Central memory CD8-positive, alpha-beta T cell (primary cell): ENCODE data around the gene ERC2.

Source experiments
- ATAC-seq: fragments of 150-1000 bp; cut with Tn5 transposase; replicated peaks from 2 replicates; pipeline ENCODE4 v1.10.0; 2022; ENCODE audit warnings: mild to moderate bottlenecking, moderate FRiP score, moderate number of reproducible peaks; ENCODE audit not compliant: poor library complexity, severe bottlenecking; ENCODE audit errors: extremely low read depth
- DNase-seq, 2 donors: peaks; one replicate each; pipeline ENCODE4 v3.0.0; 2021; ENCODE audit warnings: low spot score in 2 of 2
- H3K27ac Mint-ChIP-seq: one replicate; pipeline ENCODE4 v1.8.0; 2022; ENCODE audit warnings: low read depth, mild to moderate bottlenecking, moderate library complexity, mixed read lengths
- H3K27me3 Mint-ChIP-seq: one replicate; pipeline ENCODE4 v1.8.0; 2022; ENCODE audit warnings: mixed read lengths
- H3K36me3 Mint-ChIP-seq: one replicate; pipeline ENCODE4 v1.8.0; 2022; ENCODE audit warnings: mild to moderate bottlenecking, moderate library complexity, mixed read lengths; ENCODE audit not compliant: insufficient read depth
- H3K4me1 Mint-ChIP-seq: one replicate; pipeline ENCODE4 v1.8.0; 2022; ENCODE audit warnings: mixed read lengths
- H3K4me3 Mint-ChIP-seq: one replicate; pipeline ENCODE4 v1.8.0; 2022; ENCODE audit warnings: mild to moderate bottlenecking, moderate library complexity, mixed read lengths
- H3K9me3 Mint-ChIP-seq: one replicate; pipeline ENCODE4 v1.8.0; 2022; ENCODE audit warnings: mixed read lengths

ERC2 gene

DNA sequence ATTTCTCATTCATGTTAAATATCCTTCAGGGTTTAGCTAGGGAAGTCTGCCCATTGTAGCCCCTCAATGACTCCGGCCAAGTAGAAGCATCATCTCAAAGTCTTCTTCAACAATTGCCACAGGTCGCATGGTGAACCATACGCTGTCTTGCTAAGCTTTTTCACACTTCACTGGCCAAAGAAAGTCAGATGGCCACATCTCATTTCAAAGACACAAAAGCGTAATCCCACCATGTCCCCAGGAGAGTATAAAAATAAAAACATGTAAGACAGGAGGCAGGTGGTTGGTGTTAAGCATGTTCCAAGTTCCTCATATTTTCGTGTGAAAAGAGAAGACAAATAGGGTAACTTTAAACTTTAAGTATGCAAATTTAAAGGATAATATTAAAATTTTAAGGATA, 147.4 kb downstream of the ERC2 start:
- H3K27ac Mint-ChIP-seq: no peak overlapping the region
- no peak overlapping the region for H3K4me3 Mint-ChIP-seq
- DNase-seq (no peak), ATAC-seq (no peak)
- H3K36me3 Mint-ChIP-seq: no peaks in the 10 kb centered on the region
- H3K27me3 Mint-ChIP-seq: no peaks in the 10 kb centered on the region
- no peaks in the 10 kb centered on the region for H3K4me1 Mint-ChIP-seq
- H3K9me3 Mint-ChIP-seq: no peaks in the 10 kb centered on the region

DNA sequence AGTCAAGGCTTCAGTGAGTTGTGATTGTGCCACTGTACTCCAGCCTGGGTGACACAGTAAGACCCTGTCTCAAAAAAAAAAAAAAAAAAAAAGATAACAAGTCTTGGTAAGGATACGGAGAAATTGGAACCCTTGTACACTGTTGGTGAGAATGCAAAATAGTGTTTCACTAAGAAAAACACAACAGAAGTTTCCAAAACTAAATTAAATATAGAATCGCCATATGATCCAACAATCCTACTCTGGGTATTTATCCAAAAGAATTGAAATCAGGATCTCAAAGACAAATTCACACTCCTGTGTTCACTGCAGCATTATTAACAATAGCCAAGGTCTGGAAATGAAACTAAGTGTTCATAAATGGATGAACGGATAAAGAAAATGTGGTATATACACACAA, 149.4 kb downstream of the ERC2 start:
- Mint-ChIP-seq H3K27ac (no peak overlapping the region), H3K36me3 (no peaks in the 10 kb centered on the region), H3K4me1 (no peaks in the 10 kb centered on the region), H3K9me3 (no peaks in the 10 kb centered on the region), H3K4me3 (no peak overlapping the region), H3K27me3 (no peaks in the 10 kb centered on the region)
- no peak for ATAC-seq
- DNase-seq: no peak

DNA sequence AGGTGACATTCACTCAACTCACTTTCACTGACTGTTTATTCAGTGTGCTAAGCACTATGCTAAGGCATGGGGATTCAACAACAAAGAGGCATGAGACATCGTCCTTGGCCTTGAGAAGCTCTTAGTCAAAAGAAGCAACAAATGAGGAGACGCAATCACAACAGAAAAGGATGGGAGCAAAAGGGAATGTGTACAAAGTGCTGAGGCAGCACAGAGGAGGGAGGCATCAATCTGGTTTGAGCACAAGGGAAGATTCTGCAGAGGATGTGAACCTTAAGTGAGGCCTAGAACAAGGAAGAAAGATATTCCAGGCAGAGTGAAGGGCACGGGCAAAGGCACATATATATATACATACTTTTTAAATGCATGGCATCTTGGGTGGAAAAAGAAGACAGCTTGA, 151.3 kb downstream of the ERC2 start:
- Mint-ChIP-seq H3K4me3 (no peak overlapping the region), H3K9me3 (no peaks in the 10 kb centered on the region), H3K4me1 (no peaks in the 10 kb centered on the region), H3K27me3 (peaks cover 6% of the 10 kb centered on the region), H3K27ac (no peak overlapping the region), H3K36me3 (no peaks in the 10 kb centered on the region)
- DNase-seq (no peak), ATAC-seq (no peak)

DNA sequence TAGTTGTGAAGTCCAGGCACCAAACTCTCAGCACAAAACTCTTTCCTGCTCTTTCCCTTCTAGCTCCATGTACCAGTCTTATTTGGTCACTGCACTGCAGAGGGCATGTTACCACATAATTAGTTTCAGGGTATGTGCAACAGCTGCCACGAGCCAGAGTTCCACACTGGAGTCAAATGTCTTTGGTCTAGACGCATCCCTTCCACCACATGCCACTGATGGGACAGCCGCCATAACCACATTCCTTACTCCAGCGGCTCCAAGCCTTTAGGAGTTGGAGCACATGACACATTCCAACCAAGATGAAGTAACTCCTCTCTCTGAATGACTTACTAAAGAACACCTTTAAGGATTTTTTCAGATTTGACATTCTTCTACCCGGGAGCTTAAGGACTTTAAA, 153.4 kb downstream of the ERC2 start:
- H3K36me3 Mint-ChIP-seq: no peaks in the 10 kb centered on the region
- DNase-seq: no peak

DNA sequence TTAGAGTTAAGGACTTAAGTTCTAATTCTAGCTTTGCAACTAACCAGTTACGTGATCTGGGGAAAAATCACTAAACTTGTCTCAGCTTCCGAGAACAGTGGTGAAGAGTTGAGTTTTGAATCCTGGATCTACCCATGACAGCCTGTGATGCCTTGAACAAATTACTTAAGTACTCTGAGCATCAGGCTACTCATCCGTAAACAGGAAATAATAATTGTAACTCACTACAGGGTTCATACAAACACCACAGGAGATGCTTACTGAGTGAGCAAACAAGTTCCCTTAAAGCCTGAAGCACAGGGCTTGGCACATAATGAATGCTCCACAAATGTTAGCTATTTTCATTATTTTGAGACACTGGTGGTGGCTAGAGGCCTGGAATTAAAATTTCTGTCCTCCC, 158.8 kb downstream of the ERC2 start:
- Mint-ChIP-seq H3K27me3 (peaks cover 20% of the 10 kb centered on the region), H3K4me3 (no peak overlapping the region), H3K36me3 (no peaks in the 10 kb centered on the region), H3K27ac (no peak overlapping the region), H3K4me1 (no peaks in the 10 kb centered on the region), H3K9me3 (no peaks in the 10 kb centered on the region)
- DNase-seq: no peak
- ATAC-seq: no peak

More for the DNA sequence above, 153.4 kb downstream of the ERC2 start:
- no peaks in the 10 kb centered on the region for H3K9me3 Mint-ChIP-seq
- no peak overlapping the region for H3K4me3 Mint-ChIP-seq
- H3K27ac Mint-ChIP-seq: no peak overlapping the region
- H3K4me1 Mint-ChIP-seq: no peaks in the 10 kb centered on the region
- peaks cover 20% of the 10 kb centered on the region for H3K27me3 Mint-ChIP-seq
- ATAC-seq: no peak

DNA sequence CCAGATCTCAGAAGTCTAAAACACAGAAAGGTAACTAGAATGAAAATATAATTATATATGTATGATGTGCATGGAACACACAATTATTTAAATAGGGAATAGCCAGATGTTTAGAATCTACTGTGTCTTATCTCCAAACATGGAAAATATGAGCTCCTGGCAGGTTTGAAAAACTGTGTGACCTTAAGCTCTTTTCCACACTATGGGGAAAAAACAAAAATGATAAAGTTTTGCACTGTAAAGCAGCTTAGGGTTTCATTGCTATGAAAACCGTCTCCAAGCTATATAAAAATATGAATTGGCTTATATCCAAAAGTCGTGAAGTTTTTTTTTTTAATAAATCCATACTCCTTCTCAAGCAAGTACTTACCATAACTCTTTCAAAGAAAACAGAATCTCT, 159.8 kb downstream of the ERC2 start:
- H3K9me3 Mint-ChIP-seq: no peaks in the 10 kb centered on the region
- ATAC-seq (no peak), DNase-seq (no peak)
- H3K4me1 Mint-ChIP-seq: no peaks in the 10 kb centered on the region
- peaks cover 20% of the 10 kb centered on the region for H3K27me3 Mint-ChIP-seq
- no peak overlapping the region for H3K27ac Mint-ChIP-seq
- H3K4me3 Mint-ChIP-seq: no peak overlapping the region
- no peaks in the 10 kb centered on the region for H3K36me3 Mint-ChIP-seq

DNA sequence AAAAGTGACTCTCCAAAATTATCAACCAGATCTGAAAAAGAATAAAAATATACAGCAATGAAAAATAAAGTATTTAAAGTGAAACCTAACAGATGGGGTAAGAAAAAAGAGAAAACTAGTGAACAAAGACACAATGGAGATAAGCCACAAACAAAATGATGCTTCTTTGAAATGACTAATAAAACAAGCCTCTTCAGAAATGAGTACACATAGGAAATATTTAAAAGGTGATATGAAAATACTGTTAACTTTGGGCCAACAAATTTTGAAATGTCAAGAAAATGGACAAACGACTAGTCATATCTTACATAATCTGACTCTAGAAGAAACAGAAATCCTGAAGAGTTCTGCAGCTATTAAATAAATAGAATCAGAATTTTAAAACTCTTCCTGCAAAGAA, 164.2 kb downstream of the ERC2 start:
- H3K27me3 Mint-ChIP-seq: peaks cover 13% of the 10 kb centered on the region
- no peak overlapping the region for H3K27ac Mint-ChIP-seq
- H3K4me3 Mint-ChIP-seq: no peak overlapping the region
- ATAC-seq: no peak
- no peaks in the 10 kb centered on the region for H3K9me3 Mint-ChIP-seq
- no peak for DNase-seq
- no peaks in the 10 kb centered on the region for H3K4me1 Mint-ChIP-seq
- H3K36me3 Mint-ChIP-seq: no peaks in the 10 kb centered on the region

DNA sequence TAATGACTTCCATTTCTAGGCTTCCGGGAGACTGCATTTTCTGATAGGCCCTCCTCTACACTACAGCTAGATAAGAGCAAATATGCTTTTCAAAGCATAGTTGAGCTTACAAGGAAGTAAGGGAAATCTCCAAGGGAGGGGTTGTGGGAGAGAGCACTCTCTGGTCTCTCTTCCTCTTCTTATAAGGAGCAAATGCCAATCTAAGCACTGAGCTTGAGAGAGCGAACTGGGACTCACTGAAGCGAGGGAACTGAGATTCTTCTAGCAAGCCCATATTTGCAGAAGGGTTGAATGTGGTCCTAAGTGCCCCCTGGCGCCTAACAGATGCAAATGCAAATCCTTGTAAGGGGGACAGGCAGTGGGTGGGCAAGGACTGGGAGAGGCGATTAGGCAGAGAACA, 164.8 kb downstream of the ERC2 start:
- ATAC-seq: no peak
- Mint-ChIP-seq H3K9me3 (no peaks in the 10 kb centered on the region), H3K27ac (no peak overlapping the region), H3K4me1 (no peaks in the 10 kb centered on the region), H3K4me3 (no peak overlapping the region), H3K27me3 (peaks cover 13% of the 10 kb centered on the region), H3K36me3 (no peaks in the 10 kb centered on the region)
- DNase-seq: no peak

DNA sequence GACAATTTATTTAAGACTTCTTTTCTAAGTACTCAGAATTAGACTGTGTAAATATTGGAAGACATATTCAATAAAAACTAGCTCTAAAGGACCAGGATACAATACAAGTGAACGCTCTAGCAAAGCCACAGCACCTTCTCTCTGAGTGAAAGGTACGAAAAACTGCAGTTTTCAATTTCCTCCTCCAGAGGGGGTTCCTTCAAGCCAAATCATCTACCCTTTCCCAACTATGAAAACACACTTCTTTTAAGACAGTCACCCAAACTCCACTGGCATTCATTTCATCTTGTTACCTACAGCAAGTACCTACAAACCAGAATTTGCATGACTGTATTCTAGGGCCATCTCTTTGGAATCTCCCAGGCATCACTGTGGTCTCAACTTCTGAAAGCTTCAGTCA, 165.8 kb downstream of the ERC2 start:
- Mint-ChIP-seq H3K4me3 (no peak overlapping the region), H3K36me3 (no peaks in the 10 kb centered on the region), H3K27ac (no peak overlapping the region), H3K27me3 (peaks cover 13% of the 10 kb centered on the region), H3K9me3 (no peaks in the 10 kb centered on the region), H3K4me1 (no peaks in the 10 kb centered on the region)
- ATAC-seq (no peak), DNase-seq (no peak)

DNA sequence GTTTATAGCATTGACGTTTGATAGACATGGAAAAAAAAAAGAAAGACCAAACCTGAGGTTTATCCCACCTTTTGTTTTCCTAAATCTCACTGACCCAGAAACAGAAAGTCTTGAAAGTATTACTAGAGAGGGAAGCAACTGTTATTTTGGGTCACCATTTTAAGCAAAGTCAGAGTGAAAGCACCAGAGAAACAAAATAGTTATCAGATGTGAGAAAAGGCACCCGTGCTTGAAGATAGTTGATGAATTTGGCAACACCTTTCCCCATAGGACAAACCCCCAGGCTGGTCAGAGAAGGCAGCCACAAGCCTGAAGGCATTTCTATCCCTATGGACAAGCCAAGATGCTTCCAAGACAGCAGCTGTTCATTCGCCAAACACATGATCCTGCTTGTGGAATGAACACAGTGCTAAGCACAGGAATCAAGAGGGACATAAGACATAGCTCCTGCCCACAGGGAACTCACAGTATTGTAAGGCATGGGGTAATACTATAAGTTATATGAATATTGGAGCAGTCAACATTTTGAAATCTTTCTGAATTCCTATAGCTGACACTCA, 170.9 kb downstream of the ERC2 start:
- H3K27me3 Mint-ChIP-seq: peaks cover 32% of the 10 kb centered on the region
- H3K4me3 Mint-ChIP-seq: no peak overlapping the region
- DNase-seq (no peak), ATAC-seq (no peak)
- H3K9me3 Mint-ChIP-seq: no peaks in the 10 kb centered on the region
- H3K27ac Mint-ChIP-seq: no peak overlapping the region
- H3K36me3 Mint-ChIP-seq: no peaks in the 10 kb centered on the region
- no peaks in the 10 kb centered on the region for H3K4me1 Mint-ChIP-seq

DNA sequence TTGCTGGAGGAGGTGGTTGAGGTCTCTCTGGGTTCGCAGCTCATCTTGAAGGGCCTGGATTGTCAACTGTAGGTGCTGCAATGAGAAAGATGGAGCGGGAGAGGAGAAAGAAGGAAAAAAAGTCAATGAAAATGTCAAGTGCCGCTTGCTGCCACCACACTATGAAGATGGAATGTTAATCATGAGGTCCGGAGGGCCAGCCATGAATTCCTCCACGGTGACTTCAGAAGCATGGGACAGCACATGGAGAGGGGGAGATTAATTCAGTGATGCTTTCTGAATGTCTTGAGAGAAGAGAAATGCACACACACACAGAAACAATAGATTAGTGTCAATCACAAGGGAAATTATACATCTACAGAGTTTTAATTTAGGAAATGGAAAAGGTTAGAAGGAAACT, 171.9 kb downstream of the ERC2 start:
- Mint-ChIP-seq H3K9me3 (no peaks in the 10 kb centered on the region), H3K4me3 (no peak overlapping the region), H3K27ac (no peak overlapping the region), H3K4me1 (no peaks in the 10 kb centered on the region), H3K36me3 (no peaks in the 10 kb centered on the region), H3K27me3 (peaks cover 32% of the 10 kb centered on the region)
- DNase-seq (no peak), ATAC-seq (no peak)

DNA sequence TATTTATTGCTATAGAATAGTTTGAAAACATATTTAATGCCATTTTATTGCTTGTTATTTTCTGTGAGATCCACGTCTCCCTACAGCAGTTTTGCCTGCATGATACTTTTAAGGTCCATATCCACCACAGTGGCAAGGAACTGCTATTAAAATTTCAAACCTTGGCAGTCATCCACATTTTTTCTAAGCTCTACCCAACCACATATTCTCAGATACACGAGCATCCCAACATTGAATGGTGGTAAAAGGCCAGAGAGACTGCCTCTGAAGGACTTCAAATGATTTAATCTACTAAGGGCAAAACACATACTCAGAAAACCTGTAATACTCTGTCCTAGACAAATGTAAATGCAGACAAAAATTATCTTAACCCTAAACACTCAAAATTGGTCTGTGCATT, 173.1 kb downstream of the ERC2 start:
- DNase-seq (no peak), ATAC-seq (no peak)
- Mint-ChIP-seq H3K4me1 (no peaks in the 10 kb centered on the region), H3K27ac (no peak overlapping the region), H3K36me3 (no peaks in the 10 kb centered on the region), H3K4me3 (no peak overlapping the region), H3K27me3 (peaks cover 32% of the 10 kb centered on the region), H3K9me3 (no peaks in the 10 kb centered on the region)

DNA sequence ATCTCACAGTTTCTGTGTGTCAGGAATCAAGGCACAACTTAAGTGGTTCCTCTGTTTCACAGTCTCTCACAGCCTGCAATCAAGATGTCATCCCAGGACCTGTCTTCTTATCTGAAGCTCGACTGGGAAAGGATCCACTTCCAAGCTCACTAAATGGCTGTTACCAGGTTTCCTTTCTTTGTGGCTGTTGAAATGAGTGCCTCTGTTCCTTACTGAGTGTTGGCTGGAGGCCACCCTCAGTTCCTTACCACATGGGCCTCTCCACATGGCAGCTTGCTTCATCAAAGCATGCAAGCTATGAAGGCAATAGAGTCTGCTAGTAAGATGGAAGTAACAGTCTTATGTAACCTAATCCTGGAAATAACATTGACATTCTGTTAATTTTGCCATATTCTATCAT, 174.0 kb downstream of the ERC2 start:
- no peaks in the 10 kb centered on the region for H3K9me3 Mint-ChIP-seq
- H3K27me3 Mint-ChIP-seq: peaks cover 32% of the 10 kb centered on the region
- ATAC-seq (no peak), DNase-seq (no peak)
- H3K36me3 Mint-ChIP-seq: no peaks in the 10 kb centered on the region
- no peak overlapping the region for H3K4me3 Mint-ChIP-seq
- no peaks in the 10 kb centered on the region for H3K4me1 Mint-ChIP-seq
- H3K27ac Mint-ChIP-seq: no peak overlapping the region

DNA sequence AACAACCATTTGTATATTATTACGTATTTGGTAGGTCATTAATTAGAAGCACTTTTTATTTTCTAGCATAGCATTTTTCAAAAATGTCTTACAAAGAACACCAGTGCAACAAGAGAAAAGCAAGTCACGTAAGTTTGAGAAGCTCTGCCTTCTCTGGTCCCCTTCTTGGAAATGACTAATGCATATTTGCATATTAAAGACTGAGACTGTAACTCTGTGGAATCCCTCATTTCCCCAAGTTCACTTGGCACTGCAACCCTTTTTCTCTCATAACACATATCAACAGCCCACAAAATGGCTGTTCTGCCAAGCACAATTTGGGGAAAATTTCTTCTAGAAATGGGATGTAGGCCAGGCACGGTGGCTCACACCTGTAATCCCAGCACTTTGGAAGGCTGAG, 176.3 kb downstream of the ERC2 start:
- no peaks in the 10 kb centered on the region for H3K9me3 Mint-ChIP-seq
- H3K36me3 Mint-ChIP-seq: peaks cover 1% of the 10 kb centered on the region
- H3K4me1 Mint-ChIP-seq: no peaks in the 10 kb centered on the region
- H3K27ac Mint-ChIP-seq: no peak overlapping the region
- ATAC-seq: no peak
- no peak overlapping the region for H3K4me3 Mint-ChIP-seq
- peaks cover 32% of the 10 kb centered on the region for H3K27me3 Mint-ChIP-seq
- DNase-seq: no peak
